HG03378 (cell line): ENCODE data around the gene TRIM29.

ENCODE experiments used
- ATAC-seq: cut with Tn5 transposase; IDR thresholded peaks from one replicate; pipeline ENCODE4 v1.9.1; 2021; ENCODE audit warnings: mild to moderate bottlenecking, moderate library complexity; ENCODE audit not compliant: unreplicated experiment

Gene TRIM29

DNA sequence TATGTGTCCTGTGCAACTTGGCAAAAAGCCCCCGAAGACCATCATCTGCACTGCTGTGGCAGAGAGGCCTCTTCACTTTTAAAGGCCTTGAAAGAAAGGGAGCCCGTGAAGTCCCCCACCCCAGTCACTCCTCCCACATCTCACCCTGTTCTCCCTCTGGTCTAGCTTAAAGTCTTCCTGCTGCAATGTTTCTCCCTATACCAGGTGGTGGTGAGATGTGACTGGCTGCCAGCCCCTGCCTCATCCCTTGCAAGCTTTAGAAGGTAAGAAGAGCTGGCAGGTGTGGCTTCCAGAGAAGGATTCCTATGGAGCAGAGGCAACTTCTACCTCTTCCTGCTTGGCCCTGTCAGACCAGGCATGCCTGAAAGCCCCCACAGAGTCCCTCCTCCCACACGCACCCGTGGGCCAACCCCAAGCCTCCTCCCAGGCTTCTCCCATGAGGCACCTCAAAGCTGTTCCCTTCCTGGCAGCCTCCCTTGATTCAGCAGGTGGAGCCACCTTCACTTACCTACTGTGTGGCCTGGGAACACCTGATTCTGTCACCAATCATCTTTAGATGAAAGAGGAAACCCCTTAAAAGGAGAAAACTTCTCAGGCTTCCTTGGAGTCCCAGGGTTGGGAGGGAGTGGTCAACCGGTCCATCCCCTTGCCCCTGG is 4.0 kb upstream of the TRIM29 start:
- no peak for ATAC-seq

DNA sequence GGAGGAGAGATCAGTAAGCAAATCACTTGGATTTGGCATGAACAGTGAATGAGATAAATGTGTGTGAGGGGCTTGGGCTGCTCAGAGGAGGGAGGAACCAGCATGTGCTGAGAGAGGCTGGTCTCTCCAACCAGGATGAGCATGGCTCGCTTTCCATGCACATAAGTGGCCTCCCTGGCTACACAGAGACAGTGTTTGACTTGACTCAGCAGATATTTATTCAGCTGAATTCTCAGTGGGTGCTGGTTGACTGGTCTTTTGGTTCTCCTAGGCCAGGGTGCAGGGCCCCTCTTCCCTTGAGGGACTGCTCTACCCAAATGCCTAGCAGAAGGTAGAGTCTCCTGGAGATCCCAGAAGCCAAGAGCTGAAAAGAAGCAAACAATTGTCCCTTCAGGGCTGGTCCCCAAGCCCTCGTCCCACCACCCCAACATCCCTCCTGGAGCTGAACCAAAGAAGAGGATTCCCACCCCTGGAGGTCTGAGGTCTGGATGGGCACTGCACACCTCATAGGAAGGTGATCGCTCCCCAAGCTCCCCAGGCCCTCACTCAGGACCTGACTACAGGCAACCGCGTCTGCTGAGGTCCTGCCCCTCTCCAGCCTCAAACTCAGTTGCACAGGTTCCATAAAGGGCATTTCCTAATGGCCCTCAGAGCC is 3.3 kb upstream of the TRIM29 start:
- ATAC-seq, result no peak

- ATAC-seq, result no peak
These were observed 1.6 kb upstream of the TRIM29 start for GRCh38 chr11:120139316-120140069.

GRCh38 chr11:120137187-120137610 is 714 bp downstream of the TRIM29 start:
- ATAC-seq, result no peak

DNA sequence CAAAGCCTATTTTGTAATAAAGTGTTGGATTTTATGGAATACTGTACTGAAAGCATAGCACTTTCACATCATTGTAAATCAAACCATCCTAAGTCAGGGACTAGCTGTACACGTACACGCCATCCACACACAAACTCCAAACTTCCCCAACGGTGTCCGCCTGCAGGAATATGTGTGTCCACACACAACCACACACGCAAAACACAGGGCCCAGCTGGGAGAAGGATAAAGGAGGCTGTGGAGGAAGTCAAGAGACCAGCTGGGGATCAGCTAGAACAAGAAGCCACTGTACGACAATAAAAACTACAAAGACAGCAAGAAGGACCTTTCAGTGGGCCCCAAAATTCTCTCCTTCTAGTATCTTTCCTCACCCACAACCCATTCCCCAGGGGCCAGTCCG is 1.6 kb downstream of the TRIM29 start:
- no peak for ATAC-seq

DNA sequence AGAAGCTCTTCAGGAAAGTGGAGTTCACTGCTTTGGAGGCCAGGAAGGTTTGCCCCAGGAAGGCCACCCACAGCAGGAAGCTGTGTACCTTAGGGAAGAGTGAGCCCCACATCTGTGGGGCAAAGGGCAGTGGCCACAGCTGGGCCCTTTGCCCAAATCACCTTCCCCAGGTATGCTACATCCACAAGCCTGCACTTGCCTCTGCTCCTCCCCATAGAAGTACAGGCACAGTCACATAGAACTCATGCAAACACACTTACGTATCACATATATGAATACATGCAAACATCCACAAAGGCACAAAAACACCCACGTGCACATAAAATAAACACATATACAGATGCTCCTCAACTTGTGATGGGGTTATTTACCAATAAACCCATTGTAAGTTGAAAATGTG is 2.1 kb downstream of the TRIM29 start:
- ATAC-seq, result no peak

DNA sequence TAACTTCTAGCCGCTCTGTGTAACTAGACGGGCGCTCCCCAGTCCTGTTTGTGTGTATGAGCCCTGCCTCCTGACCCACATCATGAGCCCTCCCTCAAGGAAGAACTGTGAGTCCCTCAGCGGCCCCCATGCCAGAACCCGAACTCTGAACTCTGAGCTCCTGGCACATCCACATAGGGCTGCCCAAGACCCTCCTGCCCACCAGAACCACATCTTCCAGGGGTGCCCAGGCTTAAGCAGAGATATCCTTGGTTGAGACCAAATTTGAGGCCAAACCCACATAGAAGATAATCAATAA is 3.0 kb downstream of the TRIM29 start:
- no peak for ATAC-seq

DNA sequence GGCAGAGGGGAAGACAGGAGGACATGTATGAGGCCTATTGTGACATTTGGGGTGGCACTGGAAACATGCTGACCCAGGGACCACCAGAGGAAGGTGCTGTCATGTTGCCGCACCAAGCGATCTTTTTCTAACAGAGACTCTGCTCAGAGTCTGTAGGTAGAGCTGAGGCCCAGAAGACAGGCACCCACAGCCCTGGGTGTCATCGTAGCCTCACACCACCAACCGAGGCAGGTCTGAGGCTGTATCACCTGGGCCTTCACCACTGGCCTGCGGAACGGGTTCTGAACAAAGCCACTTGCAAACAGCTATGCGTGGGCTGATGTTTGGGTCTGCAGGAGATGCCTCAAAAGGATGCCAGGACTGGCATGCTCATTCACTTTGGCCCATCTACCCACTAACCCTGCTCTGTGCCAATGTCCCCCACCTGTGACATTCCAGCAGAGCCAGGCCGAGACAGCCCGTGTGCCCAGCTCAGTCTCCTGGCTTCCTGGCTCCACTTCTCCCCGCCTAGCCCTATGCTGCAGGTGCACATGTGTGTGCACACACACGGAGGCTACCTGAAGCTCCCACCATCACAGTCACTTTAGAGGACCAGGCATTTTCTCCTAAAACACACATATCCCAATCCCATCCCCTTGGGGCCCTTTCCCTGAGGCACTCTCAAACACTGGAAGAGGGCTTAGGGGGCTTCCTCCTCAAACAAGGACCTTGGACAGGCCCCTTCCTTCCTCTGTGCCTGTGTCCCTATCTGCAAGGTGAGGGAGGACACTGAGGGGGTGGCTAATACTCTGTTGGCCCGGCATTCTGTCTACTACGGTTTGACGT is 3.6 kb downstream of the TRIM29 start:
- ATAC-seq, result no peak

DNA sequence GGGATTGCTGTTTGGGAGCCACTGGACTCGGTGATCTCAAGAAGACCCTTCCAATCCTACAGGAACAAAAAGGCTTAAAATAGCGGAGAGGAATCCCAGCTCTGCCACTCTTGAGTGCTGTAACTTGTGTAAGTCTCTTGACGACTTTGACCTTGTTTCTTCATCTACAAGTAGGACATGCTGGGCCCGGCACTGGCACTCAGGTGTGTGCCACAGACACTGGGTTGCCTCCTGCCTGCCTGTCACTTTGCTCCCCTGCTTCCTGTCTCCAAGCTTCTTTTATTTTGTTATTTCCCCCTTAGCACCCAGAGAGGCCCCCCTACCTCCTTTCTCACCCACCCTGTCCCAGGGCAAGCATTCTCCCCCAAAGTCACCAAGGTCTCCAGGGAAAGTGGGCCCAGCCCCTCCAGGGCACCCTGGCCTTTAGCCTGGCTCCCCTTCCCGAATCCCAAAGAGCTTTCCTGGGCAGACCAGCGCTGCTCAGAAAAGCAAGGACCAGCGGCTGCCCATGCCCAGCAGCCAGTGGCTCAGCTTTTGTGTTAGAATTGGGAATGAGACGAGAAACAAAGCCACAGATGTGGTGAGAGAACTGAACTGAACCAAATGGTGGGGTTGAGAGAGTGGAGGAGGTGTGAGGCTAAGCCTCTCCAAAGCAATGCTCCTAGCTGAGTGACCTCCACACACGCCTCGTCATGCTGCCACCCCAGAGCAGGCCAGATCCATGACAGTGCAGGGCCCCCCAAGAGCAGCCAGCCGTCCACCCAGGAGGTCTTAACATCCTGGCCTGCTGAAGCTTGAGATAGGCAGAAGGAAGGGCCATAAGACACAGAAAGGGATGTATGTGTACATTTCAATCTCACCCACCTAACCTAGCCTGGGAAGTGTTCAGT is 4.5 kb downstream of the TRIM29 start:
- no peak for ATAC-seq

DNA sequence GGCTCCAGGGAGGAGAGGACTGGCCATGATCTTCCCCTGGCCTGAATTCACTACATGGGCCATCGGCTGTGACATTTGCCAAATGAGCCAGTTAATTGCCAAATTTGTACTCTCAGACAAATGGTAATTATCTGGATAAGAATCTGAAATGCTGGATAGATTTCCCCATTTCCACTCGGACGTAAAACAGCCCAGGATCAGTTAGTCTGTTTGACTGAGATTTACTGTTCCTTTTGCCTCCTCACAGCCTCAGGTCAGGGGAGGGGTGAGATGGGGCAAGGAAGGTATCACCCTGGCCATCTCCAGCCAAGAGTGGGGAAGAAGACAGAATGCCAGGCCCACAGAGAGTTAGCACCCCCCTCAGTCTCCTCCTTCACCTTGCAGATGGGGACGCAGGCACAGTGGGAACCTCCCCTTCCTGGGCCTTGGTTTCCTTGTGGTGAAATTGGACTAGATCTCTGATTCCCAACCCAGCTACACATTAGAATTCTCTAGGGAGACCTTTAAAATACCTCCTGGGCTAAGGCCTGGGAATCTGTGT is 5.2 kb downstream of the TRIM29 start:
- no peak for ATAC-seq

DNA sequence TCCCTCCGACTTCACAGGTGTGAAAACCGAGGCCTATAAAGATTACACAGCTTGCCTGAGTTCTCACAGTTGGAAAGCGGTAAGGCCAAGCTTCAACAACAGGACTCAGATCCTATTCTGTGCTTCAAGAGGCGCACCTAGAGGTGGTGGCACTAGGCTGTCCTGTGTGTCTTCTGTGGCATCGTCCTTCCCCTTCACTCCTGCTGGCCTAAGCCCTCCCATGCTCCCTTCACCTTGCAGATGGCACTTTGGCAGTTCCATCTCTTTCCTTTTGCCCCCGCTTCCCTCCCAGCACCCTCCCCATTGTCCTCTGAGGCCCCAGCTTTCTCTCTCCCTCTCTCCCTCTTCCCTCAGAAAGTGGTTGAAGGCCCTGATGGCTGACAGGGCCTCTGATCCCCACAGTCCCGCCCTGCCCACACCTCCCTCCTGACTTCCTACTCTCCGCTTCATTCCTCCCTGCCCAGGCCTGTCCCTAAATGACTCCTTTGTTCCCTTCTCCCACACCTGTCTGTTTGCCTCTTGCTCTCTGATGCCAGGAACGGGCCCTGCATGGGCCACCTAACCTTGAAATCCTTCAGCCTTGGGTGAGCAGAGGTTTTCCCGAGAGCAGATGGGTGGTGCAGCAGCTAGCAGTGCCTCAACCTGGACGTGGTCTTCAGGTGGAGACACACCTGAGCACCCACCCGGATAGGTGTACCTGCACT is 5.8 kb downstream of the TRIM29 start:
- ATAC-seq, result no peak

DNA sequence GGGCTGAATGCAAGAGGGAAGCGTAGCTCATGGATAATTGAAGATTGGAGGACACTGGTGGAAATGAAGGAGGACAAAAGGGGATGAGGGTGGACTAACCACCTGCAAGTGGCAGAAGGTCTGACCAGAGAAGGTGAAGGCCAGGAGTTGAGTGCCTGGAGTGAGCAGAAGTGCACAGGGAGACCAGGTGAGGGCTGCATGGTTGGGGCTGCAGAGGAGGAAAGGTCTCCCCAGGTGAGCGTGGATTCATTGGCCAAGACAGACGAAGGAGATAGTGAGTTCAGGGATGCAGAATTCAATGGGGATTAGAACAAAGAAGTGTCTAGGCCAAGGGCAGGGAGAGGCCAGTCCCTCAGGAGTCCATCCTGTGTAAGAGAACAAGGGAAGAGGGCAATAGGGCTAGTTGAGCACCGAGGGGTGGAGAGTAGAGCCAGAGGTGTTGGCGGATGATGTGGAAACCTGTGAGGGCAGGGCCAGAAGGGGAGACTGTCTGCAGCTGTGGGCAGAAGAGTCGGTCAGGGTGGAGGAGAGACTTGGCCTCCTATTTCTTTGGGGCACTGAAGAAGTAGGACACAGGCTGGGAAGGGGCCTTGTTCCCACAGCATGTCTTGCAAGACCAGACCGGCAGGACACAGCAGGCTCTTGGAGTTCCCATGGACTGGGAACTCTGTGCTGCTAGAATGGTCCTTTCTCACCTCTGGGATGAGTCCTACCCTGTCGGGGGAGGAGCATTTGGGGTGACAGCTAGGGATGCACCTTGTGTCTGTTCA is 6.7 kb downstream of the TRIM29 start:
- ATAC-seq, result no peak

GRCh38 chr11:120130176-120130980 is 7.5 kb downstream of the TRIM29 start:
- ATAC-seq, result no peak

GRCh38 chr11:120129570-120129969 is 8.3 kb downstream of the TRIM29 start:
- no peak for ATAC-seq

DNA sequence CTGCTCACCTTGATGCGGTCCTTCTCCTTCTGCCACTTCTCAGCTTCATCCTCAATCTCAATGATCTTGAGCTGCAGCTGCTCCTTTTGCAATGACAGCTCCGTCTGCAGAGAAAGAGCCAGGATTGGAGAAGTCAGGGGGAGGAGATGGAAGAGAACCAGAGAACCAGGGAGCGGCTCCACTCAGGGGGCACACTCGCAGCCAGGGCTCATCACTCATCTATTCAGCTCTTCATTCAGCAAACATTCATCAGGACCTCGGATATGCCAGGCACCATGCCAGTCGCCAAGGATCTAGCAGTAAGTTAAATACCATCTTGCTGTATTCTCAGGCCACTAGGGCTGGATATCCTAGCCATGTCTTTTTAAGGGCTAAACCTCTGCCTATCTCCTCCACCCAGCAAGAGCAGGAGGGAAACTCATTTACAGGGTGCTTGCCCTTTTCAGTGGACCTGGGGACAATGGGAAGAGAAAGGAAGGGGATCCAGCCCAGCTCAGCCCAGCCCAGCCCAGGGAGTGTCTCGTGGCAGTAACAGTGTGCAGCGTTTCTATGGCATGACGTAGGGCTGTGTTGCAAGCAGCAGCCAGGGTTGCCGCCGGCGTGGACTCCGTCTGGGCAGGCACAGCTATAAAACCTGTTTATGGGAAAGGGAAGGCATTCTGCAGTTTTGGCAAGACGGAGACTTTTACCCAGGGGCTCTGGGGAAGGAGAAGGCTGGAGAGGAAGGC is 9.4 kb downstream of the TRIM29 start:
- no peak for ATAC-seq

DNA sequence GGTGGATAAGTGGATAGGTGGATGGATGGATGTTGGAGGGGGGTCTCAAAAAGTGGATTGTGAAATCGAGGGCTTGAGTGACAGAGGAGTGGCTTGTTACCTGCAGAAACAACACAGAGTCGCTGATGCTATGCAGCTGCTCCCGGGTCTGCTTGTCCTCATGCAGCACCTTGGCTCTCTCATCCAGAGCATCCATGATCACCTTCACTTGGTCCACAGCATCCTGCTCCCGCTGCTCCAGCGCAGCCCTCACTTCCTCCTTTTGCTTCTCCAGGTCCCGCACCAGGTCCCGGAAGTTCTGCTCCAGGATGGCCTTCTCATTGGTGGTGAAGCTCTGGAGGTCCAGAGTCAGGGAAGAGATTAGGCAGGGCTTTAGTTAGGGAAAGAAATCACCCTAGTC is 10.7 kb downstream of the TRIM29 start:
- ATAC-seq, result no peak

DNA sequence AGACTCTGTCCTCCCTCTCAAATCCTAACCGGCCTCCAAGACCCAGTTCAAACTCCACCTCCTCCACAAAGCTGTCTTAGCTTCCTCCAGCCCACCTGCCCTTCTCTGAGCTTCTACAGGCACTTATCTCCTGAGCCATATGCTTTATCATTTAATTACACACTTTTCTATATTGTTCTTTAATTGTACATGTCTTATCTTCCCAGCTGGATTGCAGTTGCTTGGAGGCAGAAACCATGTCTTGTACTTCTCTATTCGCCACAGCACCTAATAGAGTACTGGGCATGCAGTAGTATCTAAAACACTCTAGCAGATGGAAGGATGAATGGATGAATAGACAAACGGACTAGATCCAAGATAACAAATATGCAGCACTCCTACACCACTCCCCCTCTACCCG is 11.3 kb downstream of the TRIM29 start:
- ATAC-seq, result no peak
